OCI-LY7 (cell line): ENCODE data around the gene MPPED2. TPM values are rescaled to one million over a fixed set of nuclear protein-coding genes. Genes with fewer than 3 reads are reported as not detected.

ENCODE experiments used
- BruUV-seq: library from RNA; stranded (reverse); fragments of 400-500 nt; replicated peaks from 2 replicates; lab custom pipeline; 2021; lab: Mats Ljungman, UMichigan
- CTCF ChIA-PET: fragments of 300-600 bp; sonication (Branson Sonifier 250); formaldehyde crosslinking; loops from one replicate; lab custom pipeline; 2022; ENCODE audit warnings: antibody characterized with exemption; ENCODE audit not compliant: unreplicated experiment; lab: Charles Lee
- POLR2A ChIA-PET: fragments of 300-600 bp; sonication (Branson Sonifier 250); formaldehyde crosslinking; loops from one replicate; lab custom pipeline; 2022; ENCODE audit warnings: antibody characterized with exemption; lab: Charles Lee
- DNase-seq: peaks from one replicate; pipeline ENCODE4 v3.0.0-alpha.2; 2015; ENCODE audit warnings: low spot score
- H2AFZ ChIP-seq: fragments of 200-600 bp; sonication (generic), shearing (Covaris generic); 2 replicates; pipeline ENCODE4 v1.6.1; 2014; ENCODE audit warnings: mild to moderate bottlenecking, antibody characterized with exemption, low read length, moderate library complexity
- H3K27ac ChIP-seq: fragments of 200-600 bp; sonication (generic); 2 replicates; pipeline ENCODE4 v1.5.1; 2014; ENCODE audit warnings: mixed run types, low read depth, mild to moderate bottlenecking, moderate library complexity, low read length, inconsistent platforms; ENCODE audit not compliant: poor library complexity, severe bottlenecking
- H3K36me3 ChIP-seq: fragments of 200-600 bp; sonication (generic); 2 replicates; pipeline ENCODE4 v1.6.1; 2014; ENCODE audit warnings: mild to moderate bottlenecking, antibody characterized with exemption, low read length, moderate library complexity, mixed read lengths; ENCODE audit not compliant: insufficient read depth
- H3K4me1 ChIP-seq: fragments of 200-600 bp; sonication (generic); 2 replicates; pipeline ENCODE4 v1.5.1; 2014; ENCODE audit warnings: mild to moderate bottlenecking, low read length; ENCODE audit not compliant: insufficient read depth, poor library complexity, severe bottlenecking
- H3K4me2 ChIP-seq: fragments of 200-600 bp; sonication (generic); 2 replicates; pipeline ENCODE4 v1.6.1; 2014; ENCODE audit warnings: mild to moderate bottlenecking, low read length
- H3K4me3 ChIP-seq: fragments of 200-600 bp; sonication (generic); 2 replicates; pipeline ENCODE4 v1.5.1; 2014; ENCODE audit warnings: mild to moderate bottlenecking, low read depth, low read length; ENCODE audit not compliant: poor library complexity, severe bottlenecking
- H3K79me2 ChIP-seq: fragments of 200-600 bp; sonication (generic); 2 replicates; pipeline ENCODE4 v1.6.1; 2016; ENCODE audit warnings: low read depth, mild to moderate bottlenecking, low read length, moderate library complexity, mixed read lengths; ENCODE audit not compliant: insufficient read depth
- H3K9me2 ChIP-seq: fragments of 200-600 bp; sonication (generic); 2 replicates; pipeline ENCODE4 v1.6.1; 2016; ENCODE audit warnings: mild to moderate bottlenecking, low read length, mixed read lengths; ENCODE audit not compliant: insufficient read depth
- H3K9me3 ChIP-seq: fragments of 200-600 bp; sonication (generic); 2 replicates; pipeline ENCODE4 v1.6.1; 2014; ENCODE audit warnings: mild to moderate bottlenecking, mixed run types, low read length, mixed read lengths
- H4K20me1 ChIP-seq: fragments of 200-600 bp; sonication (generic); 2 replicates; pipeline ENCODE4 v1.6.1; 2014; ENCODE audit warnings: mild to moderate bottlenecking, antibody characterized with exemption, low read length, moderate library complexity, mixed read lengths; ENCODE audit not compliant: insufficient read depth
- EZH2phosphoT487 ChIP-seq: fragments of 200-600 bp; sonication (generic); IDR thresholded peaks from 2 replicates; pipeline ENCODE4 v1.6.1; 2018; ENCODE audit warnings: low read depth, borderline replicate concordance, mild to moderate bottlenecking, mixed run types, antibody characterized with exemption, low read length, moderate library complexity, mixed read lengths
- intact Hi-C: fragments of 100-400 bp; cut with micrococcal nuclease; formaldehyde crosslinking; loops from one replicate; pipeline ENCODE4 v1.10.0; 2022; ENCODE audit not compliant: unreplicated experiment
- total RNA-seq, 2 experiments: library from RNA; depleted of rRNA in 1 of 2; stranded (reverse); fragments of >200 nt in 1 of 2; shearing (Covaris generic) in 1 of 2; gene quantifications; 2 replicates each; pipeline ENCODE4 v1.2.3, GENCODE V29; 2014 to 2022
- TF ChIP-seq, protein P1 (sequence below): fragments of 200-600 bp; sonication (generic); conservative IDR thresholded peaks from 2 replicates; pipeline ENCODE4 v1.5.1; 2014; ENCODE audit warnings: mild to moderate bottlenecking, antibody characterized with exemption, low read length, moderate library complexity, mixed read lengths

Gene MPPED2
- total RNA-seq, 2 experiments from 2014 or later: not detected

DNA sequence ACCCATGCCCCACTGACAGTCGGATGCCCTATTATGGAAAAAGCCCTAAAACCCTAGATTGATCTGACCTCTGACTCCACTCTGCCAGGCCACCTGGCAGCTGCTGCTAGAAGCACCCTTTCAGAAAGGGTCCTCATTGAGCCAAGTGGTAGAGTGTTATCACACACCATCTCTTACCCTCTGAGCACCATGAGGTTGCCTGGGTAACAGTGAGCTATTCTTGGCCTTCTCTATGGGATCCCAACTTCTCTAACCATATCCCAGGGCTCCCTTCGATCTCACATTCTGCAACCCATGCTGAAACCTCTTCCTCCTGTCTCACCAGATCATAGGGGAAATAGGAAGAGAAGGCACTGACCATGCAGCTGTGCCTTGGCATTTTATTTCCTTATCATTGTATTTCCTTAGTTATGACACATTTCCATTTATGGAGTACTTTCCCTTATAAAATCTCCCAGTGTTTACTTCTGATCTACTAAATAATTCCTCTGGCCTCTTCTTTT is 52.7 kb downstream of the MPPED2 start:
- H4K20me1 ChIP-seq: no peaks in the 10 kb centered on the region
- BruUV-seq: no TSS peak
- H3K4me3 ChIP-seq: no peak overlapping the region
- no peak overlapping the region for H3K4me2 ChIP-seq
- TF ChIP-seq, protein P1, sequence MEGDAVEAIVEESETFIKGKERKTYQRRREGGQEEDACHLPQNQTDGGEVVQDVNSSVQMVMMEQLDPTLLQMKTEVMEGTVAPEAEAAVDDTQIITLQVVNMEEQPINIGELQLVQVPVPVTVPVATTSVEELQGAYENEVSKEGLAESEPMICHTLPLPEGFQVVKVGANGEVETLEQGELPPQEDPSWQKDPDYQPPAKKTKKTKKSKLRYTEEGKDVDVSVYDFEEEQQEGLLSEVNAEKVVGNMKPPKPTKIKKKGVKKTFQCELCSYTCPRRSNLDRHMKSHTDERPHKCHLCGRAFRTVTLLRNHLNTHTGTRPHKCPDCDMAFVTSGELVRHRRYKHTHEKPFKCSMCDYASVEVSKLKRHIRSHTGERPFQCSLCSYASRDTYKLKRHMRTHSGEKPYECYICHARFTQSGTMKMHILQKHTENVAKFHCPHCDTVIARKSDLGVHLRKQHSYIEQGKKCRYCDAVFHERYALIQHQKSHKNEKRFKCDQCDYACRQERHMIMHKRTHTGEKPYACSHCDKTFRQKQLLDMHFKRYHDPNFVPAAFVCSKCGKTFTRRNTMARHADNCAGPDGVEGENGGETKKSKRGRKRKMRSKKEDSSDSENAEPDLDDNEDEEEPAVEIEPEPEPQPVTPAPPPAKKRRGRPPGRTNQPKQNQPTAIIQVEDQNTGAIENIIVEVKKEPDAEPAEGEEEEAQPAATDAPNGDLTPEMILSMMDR: no peak
- no peak for TF ChIP-seq EZH2phosphoT487
- H3K9me2 ChIP-seq: no peaks in the 10 kb centered on the region
- H3K27ac ChIP-seq: no peak overlapping the region
- no peak for DNase-seq
- intact Hi-C loops: no loop called here
- no peaks in the 10 kb centered on the region for H3K4me1 ChIP-seq
- no peaks in the 10 kb centered on the region for H3K79me2 ChIP-seq
- H3K9me3 ChIP-seq: no peaks in the 10 kb centered on the region
- no peaks in the 10 kb centered on the region for H3K36me3 ChIP-seq
- no peak overlapping the region for H2AFZ ChIP-seq
- POLR2A ChIA-PET: interaction anchor here (0.6 kb wide), 1 partner anchor 437 kb away, joined by 4 read pairs; no protein-coding TSS in a partner anchor
- CTCF ChIA-PET: interaction anchor here (0.9 kb wide), 1 partner anchor 27 kb away, joined by 3 read pairs; no protein-coding TSS in a partner anchor

DNA sequence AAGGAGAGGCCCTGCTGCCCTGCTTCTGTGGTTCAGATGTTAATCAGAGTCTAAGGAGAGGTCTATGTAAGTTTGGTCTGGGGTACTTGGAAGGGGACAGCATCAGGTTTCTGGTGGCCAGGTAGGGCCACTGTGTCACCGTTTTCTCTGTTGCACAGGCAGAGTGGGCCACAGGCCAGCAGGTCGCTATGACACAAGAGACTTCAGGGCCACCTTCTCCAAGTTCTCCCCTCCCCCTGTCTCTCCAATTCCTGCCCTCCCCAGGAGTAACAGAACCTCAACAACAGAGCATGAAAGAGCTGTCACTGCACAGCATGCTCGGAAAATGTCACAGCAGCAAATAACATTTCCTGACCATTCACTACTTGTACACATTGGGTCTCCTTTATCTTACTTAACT is 58.6 kb downstream of the MPPED2 start:
- intact Hi-C loops: no loop called here
- no TSS peak for BruUV-seq

GRCh38 chr11:30526558-30526957 is 59.6 kb downstream of the MPPED2 start:
- no peaks in the 10 kb centered on the region for H3K79me2 ChIP-seq
- no peaks in the 10 kb centered on the region for H3K4me1 ChIP-seq
- H2AFZ ChIP-seq: no peak overlapping the region
- CTCF ChIA-PET: no interaction called here
- no peaks in the 10 kb centered on the region for H3K9me2 ChIP-seq
- no peak overlapping the region for H3K27ac ChIP-seq
- H3K36me3 ChIP-seq: no peaks in the 10 kb centered on the region
- no peaks in the 10 kb centered on the region for H4K20me1 ChIP-seq
- BruUV-seq: no TSS peak
- no peak overlapping the region for H3K4me3 ChIP-seq
- no peak overlapping the region for H3K4me2 ChIP-seq
- no peak for TF ChIP-seq EZH2phosphoT487
- TF ChIP-seq, protein P1: no peak
- no peaks in the 10 kb centered on the region for H3K9me3 ChIP-seq
- POLR2A ChIA-PET: no interaction called here
- DNase-seq: no peak
- intact Hi-C loops: no loop called here

More for the DNA sequence above, 58.6 kb downstream of the MPPED2 start:
- Histone ChIP-seq H3K36me3 (no peaks in the 10 kb centered on the region), H3K4me1 (no peaks in the 10 kb centered on the region), H3K4me2 (no peak overlapping the region), H2AFZ (no peak overlapping the region), H3K79me2 (no peaks in the 10 kb centered on the region), H3K27ac (no peak overlapping the region), H3K9me3 (no peaks in the 10 kb centered on the region), H3K9me2 (no peaks in the 10 kb centered on the region), H4K20me1 (no peaks in the 10 kb centered on the region), H3K4me3 (no peak overlapping the region)
- ChIA-PET CTCF (no interaction called here), POLR2A (no interaction called here)
- no peak for DNase-seq
- TF ChIP-seq, protein P1: no peak
- TF ChIP-seq EZH2phosphoT487: no peak
